Measurements from ENCODE around the gene EHD4.

GRCh38 chr15:41878355-41878699 is 94.0 kb downstream of the EHD4 start:
- no peak for TF ChIP-seq CTCF (optimal IDR thresholded peaks at IDR 0.05 in 1 of 3, IDR thresholded peaks at IDR 0.05 in 1 of 3, conservative IDR thresholded peaks at IDR 0.05 in 1 of 3; ENCODE audit: extremely low read depth in 1 of 3, insufficient read depth in 2 of 3, low read length in 3 of 3)
- TF ChIP-seq EZH2 (IDR thresholded peaks at IDR 0.05; ENCODE audit: low read length) = no peak
